K562 (cell line): ENCODE data around the gene HPDL. TPM values are rescaled to one million over a fixed set of nuclear protein-coding genes. Genes with fewer than 3 reads are reported as not detected.

Experiments used
- ATF3 ChIP-seq, 2 experiments: fragments of 450-650 bp in 1 of 2; sonication (generic) in 1 of 2; formaldehyde crosslinking in 1 of 2; IDR thresholded peaks in 1 of 2; conservative IDR thresholded peaks in 1 of 2; 2 replicates each; pipeline versions ENCODE4 v1.6.1 to v1.8.1; 2016 to 2023; ENCODE audit warnings: mild to moderate bottlenecking in 2 of 2, moderate library complexity in 2 of 2, inconsistent platforms in 1 of 2, missing genetic modification reagents in 1 of 2
- BRD9 ChIP-seq: fragments of 450-650 bp; IDR thresholded peaks from 2 replicates; pipeline ENCODE4 v1.6.1; 2018; ENCODE audit warnings: low read depth; ENCODE audit not compliant: partially characterized antibody
- CBFA2T2 ChIP-seq: fragments of 450-650 bp; conservative IDR thresholded peaks from 2 replicates; pipeline ENCODE4 v1.6.1; 2017; ENCODE audit warnings: mild to moderate bottlenecking
- EP400 ChIP-seq: fragments of 450-650 bp; IDR thresholded peaks from 2 replicates; pipeline ENCODE4 v1.6.1; 2017; ENCODE audit warnings: antibody characterized with exemption, mild to moderate bottlenecking, moderate library complexity
- GTF2E2 ChIP-seq: fragments of 200-800 bp; sonication (Bioruptor generic); IDR thresholded peaks from 2 replicates; pipeline ENCODE4 v1.6.1; 2016; ENCODE audit warnings: missing genetic modification characterization, missing compliant biosample characterization
- HES1 ChIP-seq: fragments of 450-650 bp; IDR thresholded peaks from 2 replicates; pipeline ENCODE4 v1.6.1; 2016; ENCODE audit warnings: low read depth, mild to moderate bottlenecking, moderate library complexity
- MTF1 ChIP-seq: fragments of 250-450 bp; sonication (Bioruptor Pico); IDR thresholded peaks from 2 replicates; pipeline ENCODE4 v1.9.0; 2021; ENCODE audit warnings: moderate library complexity, mild to moderate bottlenecking, inconsistent platforms, borderline replicate concordance
- NFATC3 ChIP-seq: fragments of 450-650 bp; IDR thresholded peaks from 2 replicates; pipeline ENCODE4 v1.6.1; 2017; ENCODE audit warnings: mild to moderate bottlenecking
- NR4A1 ChIP-seq, 2 experiments: fragments of 250-450 bp in 1 of 2; fragments of 450-650 bp in 1 of 2; sonication (Bioruptor Pico) in 1 of 2; IDR thresholded peaks; 2 replicates each; pipeline versions ENCODE4 v1.4.0 to v1.6.1; 2016 to 2020; ENCODE audit warnings: mild to moderate bottlenecking in 2 of 2, missing compliant biosample characterization in 1 of 2, missing genetic modification characterization in 1 of 2, moderate library complexity in 1 of 2
- SIN3A ChIP-seq, 2 experiments: fragments of 150-350 bp in 1 of 2; IDR thresholded peaks; 2 replicates each; pipeline ENCODE4 v1.6.1; 2011 to 2016; ENCODE audit warnings: borderline replicate concordance in 2 of 2, low read depth in 2 of 2, low read length in 2 of 2, mild to moderate bottlenecking in 2 of 2, moderate library complexity in 2 of 2; ENCODE audit not compliant: control insufficient read depth in 1 of 2
- TEAD4 ChIP-seq, 2 experiments: sonication (generic) in 1 of 2; formaldehyde crosslinking in 1 of 2; IDR thresholded peaks; 2 replicates each; pipeline versions ENCODE4 v1.6.1 to v1.8.0; 2012 to 2022; ENCODE audit warnings: borderline replicate concordance in 1 of 2, inconsistent platforms in 1 of 2, low read length in 1 of 2, mild to moderate bottlenecking in 1 of 2, missing genetic modification reagents in 1 of 2
- ZC3H4 ChIP-seq: sonication (generic); formaldehyde crosslinking; IDR thresholded peaks from 2 replicates; pipeline ENCODE4 v1.9.0; 2021; ENCODE audit warnings: missing genetic modification reagents, borderline replicate concordance
- ZEB2 ChIP-seq: fragments of 450-650 bp; IDR thresholded peaks from 2 replicates; pipeline ENCODE4 v1.6.1; 2016
- ZFP1 ChIP-seq: fragments of 450-650 bp; formaldehyde crosslinking; IDR thresholded peaks from 2 replicates; pipeline ENCODE4 v1.4.0; 2020; ENCODE audit warnings: mild to moderate bottlenecking, mixed read lengths
- ZNF551 ChIP-seq: fragments of 250-450 bp; sonication (Bioruptor Pico); IDR thresholded peaks from 2 replicates; pipeline ENCODE4 v1.5.0; 2021; ENCODE audit warnings: mild to moderate bottlenecking, moderate library complexity
- ZNF696 ChIP-seq: fragments of 250-450 bp; sonication (Bioruptor Pico); conservative IDR thresholded peaks from 2 replicates; pipeline ENCODE4 v1.4.0; 2020; ENCODE audit warnings: mild to moderate bottlenecking, moderate library complexity
- polyA plus RNA-seq, 8 experiments: library from polyadenylated mRNA; depleted of rRNA in 4 of 8; stranded (reverse) in 5 of 8; unstranded in 3 of 8; fragments of >200 nt; fragmentation: Nextera tagmentation in 2 of 8; fragmentation: Illumina TruSeq in 1 of 8; extraction: Ambion mirVana in 2 of 8; extraction: Trizol in 1 of 8; gene quantifications; 2 replicates each; pipeline versions ENCODE4 v1.2.1 to v1.2.3, GENCODE V29; 2011 to 2014; ENCODE audit warnings: inconsistent platforms in 1 of 8, missing spikeins in 1 of 8
- total RNA-seq, 7 experiments: library from RNA; depleted of rRNA in 6 of 7; stranded (reverse); fragments of >200 nt in 6 of 7; fragmentation: Illumina TruSeq in 2 of 7; extraction: Trizol in 2 of 7; gene quantifications; 2 replicates each; pipeline versions ENCODE4 v1.2.1 to v1.2.3, GENCODE V29; 2011 to 2021; ENCODE audit warnings: low replicate concordance in 1 of 7
- TF ChIP-seq, protein P1 (sequence below): fragments of 450-650 bp; conservative IDR thresholded peaks from 2 replicates; pipeline ENCODE4 v1.6.1; 2016; ENCODE audit warnings: missing genetic modification characterization, low read depth, mild to moderate bottlenecking, control low read depth, missing compliant biosample characterization
- TF ChIP-seq, protein P2 (sequence below): fragments of 200-800 bp; sonication (Bioruptor generic); IDR thresholded peaks from 2 replicates; pipeline ENCODE4 v1.6.1; 2016; ENCODE audit warnings: missing genetic modification characterization, missing compliant biosample characterization

The HPDL gene
- total and polyA plus RNA-seq, 9 of the 15 experiments (the other 6 are each of a cell fraction or from before 2014, with no cell fraction given): not detected

GRCh38 chr1:45340816-45341466, 14.2 kb downstream of the HPDL start (continued):
- TF ChIP-seq ATF3 (IDR thresholded peaks at IDR 0.05): no peak
- no peak for TF ChIP-seq ATF3 (CRISPR knock-in tag; conservative IDR thresholded peaks at IDR 0.05)
- TF ChIP-seq HES1: 0 out of 2 replicates have a peak, but pooled peaks have one; percentile 3
- no peak for TF ChIP-seq ZFP1 (CRISPR knock-in tag)
- no peak for TF ChIP-seq GTF2E2 (tag)
- no peak for TF ChIP-seq EP400
- TF ChIP-seq, protein P1, sequence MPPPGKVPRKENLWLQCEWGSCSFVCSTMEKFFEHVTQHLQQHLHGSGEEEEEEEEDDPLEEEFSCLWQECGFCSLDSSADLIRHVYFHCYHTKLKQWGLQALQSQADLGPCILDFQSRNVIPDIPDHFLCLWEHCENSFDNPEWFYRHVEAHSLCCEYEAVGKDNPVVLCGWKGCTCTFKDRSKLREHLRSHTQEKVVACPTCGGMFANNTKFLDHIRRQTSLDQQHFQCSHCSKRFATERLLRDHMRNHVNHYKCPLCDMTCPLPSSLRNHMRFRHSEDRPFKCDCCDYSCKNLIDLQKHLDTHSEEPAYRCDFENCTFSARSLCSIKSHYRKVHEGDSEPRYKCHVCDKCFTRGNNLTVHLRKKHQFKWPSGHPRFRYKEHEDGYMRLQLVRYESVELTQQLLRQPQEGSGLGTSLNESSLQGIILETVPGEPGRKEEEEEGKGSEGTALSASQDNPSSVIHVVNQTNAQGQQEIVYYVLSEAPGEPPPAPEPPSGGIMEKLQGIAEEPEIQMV (tag): no peak
- TF ChIP-seq NR4A1 (CRISPR knock-in tag; IDR thresholded peaks at IDR 0.05): no peak
- TF ChIP-seq NR4A1 (tag; IDR thresholded peaks at IDR 0.05): no peak
- no peak for TF ChIP-seq CBFA2T2
- TF ChIP-seq, protein P2, sequence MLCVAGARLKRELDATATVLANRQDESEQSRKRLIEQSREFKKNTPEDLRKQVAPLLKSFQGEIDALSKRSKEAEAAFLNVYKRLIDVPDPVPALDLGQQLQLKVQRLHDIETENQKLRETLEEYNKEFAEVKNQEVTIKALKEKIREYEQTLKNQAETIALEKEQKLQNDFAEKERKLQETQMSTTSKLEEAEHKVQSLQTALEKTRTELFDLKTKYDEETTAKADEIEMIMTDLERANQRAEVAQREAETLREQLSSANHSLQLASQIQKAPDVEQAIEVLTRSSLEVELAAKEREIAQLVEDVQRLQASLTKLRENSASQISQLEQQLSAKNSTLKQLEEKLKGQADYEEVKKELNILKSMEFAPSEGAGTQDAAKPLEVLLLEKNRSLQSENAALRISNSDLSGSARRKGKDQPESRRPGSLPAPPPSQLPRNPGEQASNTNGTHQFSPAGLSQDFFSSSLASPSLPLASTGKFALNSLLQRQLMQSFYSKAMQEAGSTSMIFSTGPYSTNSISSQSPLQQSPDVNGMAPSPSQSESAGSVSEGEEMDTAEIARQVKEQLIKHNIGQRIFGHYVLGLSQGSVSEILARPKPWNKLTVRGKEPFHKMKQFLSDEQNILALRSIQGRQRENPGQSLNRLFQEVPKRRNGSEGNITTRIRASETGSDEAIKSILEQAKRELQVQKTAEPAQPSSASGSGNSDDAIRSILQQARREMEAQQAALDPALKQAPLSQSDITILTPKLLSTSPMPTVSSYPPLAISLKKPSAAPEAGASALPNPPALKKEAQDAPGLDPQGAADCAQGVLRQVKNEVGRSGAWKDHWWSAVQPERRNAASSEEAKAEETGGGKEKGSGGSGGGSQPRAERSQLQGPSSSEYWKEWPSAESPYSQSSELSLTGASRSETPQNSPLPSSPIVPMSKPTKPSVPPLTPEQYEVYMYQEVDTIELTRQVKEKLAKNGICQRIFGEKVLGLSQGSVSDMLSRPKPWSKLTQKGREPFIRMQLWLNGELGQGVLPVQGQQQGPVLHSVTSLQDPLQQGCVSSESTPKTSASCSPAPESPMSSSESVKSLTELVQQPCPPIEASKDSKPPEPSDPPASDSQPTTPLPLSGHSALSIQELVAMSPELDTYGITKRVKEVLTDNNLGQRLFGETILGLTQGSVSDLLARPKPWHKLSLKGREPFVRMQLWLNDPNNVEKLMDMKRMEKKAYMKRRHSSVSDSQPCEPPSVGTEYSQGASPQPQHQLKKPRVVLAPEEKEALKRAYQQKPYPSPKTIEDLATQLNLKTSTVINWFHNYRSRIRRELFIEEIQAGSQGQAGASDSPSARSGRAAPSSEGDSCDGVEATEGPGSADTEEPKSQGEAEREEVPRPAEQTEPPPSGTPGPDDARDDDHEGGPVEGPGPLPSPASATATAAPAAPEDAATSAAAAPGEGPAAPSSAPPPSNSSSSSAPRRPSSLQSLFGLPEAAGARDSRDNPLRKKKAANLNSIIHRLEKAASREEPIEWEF (CRISPR knock-in tag): no peak
- TF ChIP-seq BRD9: no peak
- no peak for TF ChIP-seq ZNF696
- TF ChIP-seq SIN3A (IDR thresholded peaks at IDR 0.05; ENCODE audit: borderline replicate concordance in 2 of 2, control insufficient read depth in 1 of 2, low read depth in 2 of 2, low read length in 2 of 2): 0 out of 4 replicates have a peak, but pooled peaks of 1 of the 2 experiments have one; percentile 12
- no peak for TF ChIP-seq ZC3H4 (CRISPR knock-in tag)
- TF ChIP-seq TEAD4 (IDR thresholded peaks at IDR 0.05; ENCODE audit: low read length): no peak
- no peak for TF ChIP-seq TEAD4 (CRISPR knock-in tag; IDR thresholded peaks at IDR 0.05; ENCODE audit: borderline replicate concordance)
- TF ChIP-seq NFATC3: no peak
- no peak for TF ChIP-seq MTF1
- no peak; the same call in 1 of the 2 replicates for TF ChIP-seq ZEB2
- no peak for TF ChIP-seq ZNF551
